Smooth muscle cell (in vitro differentiated cells): ENCODE data around the gene SLC22A31. TPM values are rescaled to one million over a fixed set of nuclear protein-coding genes. Genes with fewer than 3 reads are reported as not detected.

Experiments
- DNase-seq: peaks from one replicate; lab custom pipeline; 2025; ENCODE audit not compliant: unreplicated experiment; lab: John Stamatoyannopoulos, UW
- H2AFZ ChIP-seq: fragments of 200-600 bp; sonication (generic); 2 replicates; pipeline ENCODE4 v1.6.0; 2016; ENCODE audit warnings: antibody characterized with exemption, low read depth, mild to moderate bottlenecking
- H3F3A ChIP-seq: fragments of 200-600 bp; sonication (generic); 2 replicates; pipeline ENCODE4 v1.6.0; 2017; ENCODE audit warnings: antibody characterized with exemption, low read depth
- H3K27ac ChIP-seq: fragments of 200-600 bp; sonication (generic); 2 replicates; pipeline ENCODE4 v1.5.1; 2016; ENCODE audit warnings: low read depth, mild to moderate bottlenecking
- H3K27me3 ChIP-seq: fragments of 200-600 bp; sonication (generic); 2 replicates; pipeline ENCODE4 v1.6.1; 2016; ENCODE audit warnings: low read depth, mild to moderate bottlenecking
- H3K36me3 ChIP-seq: fragments of 200-600 bp; sonication (generic); 2 replicates; pipeline ENCODE4 v1.5.1; 2016; ENCODE audit warnings: low read depth
- H3K4me1 ChIP-seq: fragments of 200-600 bp; sonication (generic); 2 replicates; pipeline ENCODE4 v1.5.1; 2016; ENCODE audit warnings: low read depth
- H3K4me2 ChIP-seq: fragments of 200-600 bp; sonication (generic); 2 replicates; pipeline ENCODE4 v1.6.0; 2016; ENCODE audit warnings: mild to moderate bottlenecking
- H3K4me3 ChIP-seq: fragments of 200-600 bp; sonication (generic); 2 replicates; pipeline ENCODE4 v1.5.1; 2016; ENCODE audit warnings: mild to moderate bottlenecking
- H3K79me2 ChIP-seq: fragments of 200-600 bp; sonication (generic); 2 replicates; pipeline ENCODE4 v1.6.0; 2016; ENCODE audit warnings: low read depth, mild to moderate bottlenecking
- H3K9ac ChIP-seq: fragments of 200-600 bp; sonication (generic); 2 replicates; pipeline ENCODE4 v1.6.0; 2016; ENCODE audit warnings: low read depth
- H3K9me3 ChIP-seq: fragments of 200-600 bp; sonication (generic); replicated peaks from 2 replicates; pipeline ENCODE4 v1.5.1; 2016; ENCODE audit warnings: low read depth
- H4K20me1 ChIP-seq: fragments of 200-600 bp; sonication (generic); 2 replicates; pipeline ENCODE4 v1.6.0; 2016; ENCODE audit warnings: low read depth
- WGBS: methylation state at CpG from one replicate; pipeline ENCODE4 v1.1.7; 2016; ENCODE audit warnings: low lambda C conversion rate; 5-methylcytosine and 5-hydroxymethylcytosine counted together
- polyA plus RNA-seq: library from polyadenylated mRNA; unstranded; fragments of >200 nt; fragmentation: Nextera tagmentation; extraction: Ambion mirVana; gene quantifications from 2 replicates; pipeline ENCODE4 v1.2.1, GENCODE V29; 2016
- total RNA-seq: library from RNA; depleted of rRNA; stranded (reverse); fragments of >200 nt; gene quantifications from 2 replicates; pipeline ENCODE4 v1.2.3, GENCODE V29; 2014
- TF ChIP-seq, protein P1 (sequence below): fragments of 200-600 bp; sonication (generic); IDR thresholded peaks from 2 replicates; pipeline ENCODE4 v1.5.1; 2017; ENCODE audit warnings: borderline replicate concordance, mild to moderate bottlenecking, antibody characterized with exemption; ENCODE audit not compliant: insufficient read depth, poor library complexity, severe bottlenecking

SLC22A31 gene
- total and polyA plus RNA-seq, 2 experiments from 2014 or later: 0.43 TPM; not detected in 1

DNA sequence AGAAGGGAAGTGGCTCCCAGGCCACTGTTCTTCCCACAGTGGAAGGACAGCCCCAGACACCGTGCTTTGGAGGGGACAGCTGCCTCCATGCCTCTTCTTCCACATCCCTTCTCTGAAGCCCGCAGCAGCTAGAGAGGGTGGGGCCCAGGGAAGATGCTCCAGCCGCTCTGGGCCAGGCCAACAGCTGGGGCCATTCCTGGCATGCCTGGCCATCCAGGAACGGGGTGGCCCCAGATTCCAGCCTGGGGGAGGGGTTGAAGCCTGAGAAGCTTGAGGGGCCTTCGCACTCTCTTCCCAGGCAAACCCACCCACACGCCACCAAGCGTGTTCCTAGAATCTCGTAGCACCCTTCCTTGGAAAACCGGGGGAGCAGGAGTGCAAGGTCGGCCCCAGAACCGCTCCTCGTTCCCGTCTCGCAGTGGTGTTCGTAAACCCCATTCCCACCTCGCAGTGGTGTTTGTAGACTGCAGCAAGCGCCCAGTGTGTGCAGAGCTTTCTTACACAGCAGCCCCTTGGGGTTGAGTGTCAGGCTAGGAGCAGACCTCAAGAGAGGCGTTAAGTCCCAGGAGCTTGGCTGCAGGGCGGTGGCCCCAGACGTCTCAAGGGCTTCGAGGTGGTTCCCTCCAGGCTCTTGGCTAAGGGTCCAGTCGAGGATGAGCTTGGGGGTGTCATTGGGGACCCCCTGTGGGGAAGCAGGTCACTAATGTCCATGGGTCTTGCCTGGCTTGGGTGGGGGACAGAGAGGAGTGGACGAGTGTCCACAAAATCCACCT lies 26.1 kb downstream of the SLC22A31 start:
- Histone ChIP-seq H3K79me2 (no peaks in the 10 kb centered on the region), H2AFZ (no peak overlapping the region), H3K4me1 (no peaks in the 10 kb centered on the region), H3K36me3 (no peaks in the 10 kb centered on the region), H3K27ac (no peak overlapping the region), H4K20me1 (no peaks in the 10 kb centered on the region), H3K4me3 (no peak overlapping the region), H3K4me2 (no peak overlapping the region), H3F3A (no peaks in the 10 kb centered on the region), H3K27me3 (peaks cover 19% of the 10 kb centered on the region), H3K9me3 (no peaks in the 10 kb centered on the region), H3K9ac (no peak overlapping the region)
- DNase-seq: no peak
- TF ChIP-seq, protein P1, sequence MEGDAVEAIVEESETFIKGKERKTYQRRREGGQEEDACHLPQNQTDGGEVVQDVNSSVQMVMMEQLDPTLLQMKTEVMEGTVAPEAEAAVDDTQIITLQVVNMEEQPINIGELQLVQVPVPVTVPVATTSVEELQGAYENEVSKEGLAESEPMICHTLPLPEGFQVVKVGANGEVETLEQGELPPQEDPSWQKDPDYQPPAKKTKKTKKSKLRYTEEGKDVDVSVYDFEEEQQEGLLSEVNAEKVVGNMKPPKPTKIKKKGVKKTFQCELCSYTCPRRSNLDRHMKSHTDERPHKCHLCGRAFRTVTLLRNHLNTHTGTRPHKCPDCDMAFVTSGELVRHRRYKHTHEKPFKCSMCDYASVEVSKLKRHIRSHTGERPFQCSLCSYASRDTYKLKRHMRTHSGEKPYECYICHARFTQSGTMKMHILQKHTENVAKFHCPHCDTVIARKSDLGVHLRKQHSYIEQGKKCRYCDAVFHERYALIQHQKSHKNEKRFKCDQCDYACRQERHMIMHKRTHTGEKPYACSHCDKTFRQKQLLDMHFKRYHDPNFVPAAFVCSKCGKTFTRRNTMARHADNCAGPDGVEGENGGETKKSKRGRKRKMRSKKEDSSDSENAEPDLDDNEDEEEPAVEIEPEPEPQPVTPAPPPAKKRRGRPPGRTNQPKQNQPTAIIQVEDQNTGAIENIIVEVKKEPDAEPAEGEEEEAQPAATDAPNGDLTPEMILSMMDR: no peak
- 86% methylated on average over 23 of the region's 23 CpGs for WGBS

DNA sequence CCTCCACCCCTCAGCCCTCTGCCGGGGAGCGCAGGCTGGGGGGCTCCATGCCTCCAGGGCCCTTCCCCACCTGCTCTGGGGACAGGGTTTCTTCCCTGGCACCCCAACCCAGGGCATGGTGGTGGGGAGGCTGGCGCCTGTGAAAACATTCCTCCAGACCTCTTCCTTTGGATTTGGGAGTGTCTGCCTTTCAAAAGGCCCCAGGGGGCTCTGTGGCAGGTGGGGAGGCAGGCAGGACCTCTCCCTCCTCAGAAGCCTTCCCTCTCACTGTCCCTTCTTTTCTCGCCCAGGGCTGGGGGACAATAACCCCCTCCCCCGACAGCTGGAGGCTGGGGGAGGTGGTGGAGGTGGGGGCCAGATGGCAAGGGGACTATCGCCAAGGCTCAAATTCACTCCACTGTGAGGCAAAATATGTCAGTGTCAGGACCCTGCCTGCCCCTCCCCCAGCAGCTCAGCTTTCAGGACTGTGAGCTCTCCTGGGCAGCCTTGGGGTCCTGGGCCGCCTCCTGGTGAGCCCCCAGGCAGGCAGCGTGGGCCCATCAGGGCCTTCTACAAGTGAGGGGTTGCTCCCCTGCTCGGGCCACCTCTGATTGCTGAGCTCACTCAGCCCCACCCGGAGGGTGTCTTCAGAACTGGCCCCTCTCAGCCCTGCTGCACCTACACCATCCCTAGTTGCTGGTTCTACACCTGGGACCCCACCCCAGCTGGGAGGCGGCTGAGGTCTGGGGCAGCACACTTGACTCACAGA lies 27.0 kb downstream of the SLC22A31 start:
- no peaks in the 10 kb centered on the region for H3K4me1 ChIP-seq
- no peaks in the 10 kb centered on the region for H3K79me2 ChIP-seq
- TF ChIP-seq, protein P1: no peak
- 66% methylated on average over 11 of the region's 11 CpGs for WGBS
- DNase-seq: no peak
- no peaks in the 10 kb centered on the region for H4K20me1 ChIP-seq
- H3K9ac ChIP-seq: no peak overlapping the region
- H3K4me3 ChIP-seq: no peak overlapping the region
- no peak overlapping the region for H2AFZ ChIP-seq
- no peak overlapping the region for H3K27ac ChIP-seq
- H3F3A ChIP-seq: no peaks in the 10 kb centered on the region
- H3K4me2 ChIP-seq: no peak overlapping the region
- peaks cover 19% of the 10 kb centered on the region for H3K27me3 ChIP-seq
- H3K36me3 ChIP-seq: no peaks in the 10 kb centered on the region
- H3K9me3 ChIP-seq: no peaks in the 10 kb centered on the region

DNA sequence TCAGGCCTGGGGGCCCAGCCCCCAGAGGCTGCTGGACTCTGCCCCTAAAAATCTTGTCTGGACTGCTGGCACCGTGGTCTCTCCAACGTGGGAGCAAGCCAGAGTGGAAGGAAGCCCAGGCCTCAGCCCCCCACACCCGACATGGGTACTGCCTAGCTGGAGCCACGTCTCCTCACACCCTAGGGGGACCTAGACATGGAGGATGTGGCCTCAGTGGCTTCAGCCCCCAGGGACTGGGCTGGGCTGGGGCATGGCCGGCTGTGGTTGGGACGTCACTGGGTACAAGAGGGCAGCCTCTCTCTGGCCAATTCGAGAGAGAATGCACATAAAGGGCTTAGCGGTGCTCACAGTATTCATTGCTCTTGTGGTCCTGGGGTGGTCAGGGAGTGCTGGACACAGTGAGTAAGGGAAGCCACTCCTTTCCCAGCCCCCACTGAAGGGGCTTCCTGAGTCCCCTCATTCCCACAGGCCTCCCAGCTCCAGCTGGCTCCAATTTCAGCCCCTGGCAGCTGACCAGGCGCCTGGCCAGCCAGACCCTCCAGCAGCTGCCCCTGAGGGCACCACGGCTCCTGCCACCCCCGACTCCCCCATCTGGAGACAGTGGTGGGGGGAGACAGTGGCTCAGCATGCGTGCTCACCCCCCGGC lies 27.7 kb downstream of the SLC22A31 start:
- no peak for DNase-seq
- TF ChIP-seq, protein P1: no peak
- Histone ChIP-seq H3K9me3 (no peaks in the 10 kb centered on the region), H3F3A (no peaks in the 10 kb centered on the region), H3K36me3 (no peaks in the 10 kb centered on the region), H3K4me1 (no peaks in the 10 kb centered on the region), H3K9ac (no peak overlapping the region), H3K4me3 (no peak overlapping the region), H3K79me2 (no peaks in the 10 kb centered on the region), H3K27me3 (peaks cover 19% of the 10 kb centered on the region), H3K4me2 (no peak overlapping the region), H4K20me1 (no peaks in the 10 kb centered on the region), H3K27ac (no peak overlapping the region), H2AFZ (no peak overlapping the region)
- 85% methylated on average over 13 of the region's 13 CpGs for WGBS
